IMR-90 (cell line): Measurements from ENCODE around the gene STPG1. TPM values are rescaled to one million over a fixed set of nuclear protein-coding genes. Genes with fewer than 3 reads are reported as not detected.

Experiments used
- ATAC-seq: fragments of 200-7000 bp; cut with Tn5 transposase; 2 replicates; pipeline ENCODE4 v1.9.1; 2020; ENCODE audit warnings: low read depth, mild to moderate bottlenecking, moderate library complexity
- BruUV-seq: library from RNA; stranded (reverse); fragments of 400-500 nt; replicated peaks from 2 replicates; lab custom pipeline; 2021; lab: Mats Ljungman, UMichigan
- CTCF ChIA-PET: fragments of 300-600 bp; formaldehyde crosslinking; extraction: SDS; loops from one replicate; lab custom pipeline; 2021; ENCODE audit warnings: antibody characterized with exemption; lab: Yijun Ruan, JAX
- POLR2A ChIA-PET: fragments of 300-600 bp; sonication (Branson Sonifier 250); formaldehyde crosslinking; loops from one replicate; lab custom pipeline; 2022; ENCODE audit warnings: antibody characterized with exemption; ENCODE audit not compliant: unreplicated experiment; lab: Charles Lee
- DNase-seq: peaks from one replicate; pipeline ENCODE4 v3.0.0; 2013
- H2AFZ ChIP-seq: replicated peaks from 2 replicates; pipeline ENCODE3; 2013; ENCODE audit warnings: low read length, mild to moderate bottlenecking; ENCODE audit not compliant: poor library complexity
- H2AK5ac ChIP-seq: 2 replicates; pipeline ENCODE4 v1.6.1; 2013; ENCODE audit warnings: low read depth, low read length, inconsistent platforms
- H2AK9ac ChIP-seq: replicated peaks from 2 replicates; pipeline ENCODE3; 2013; ENCODE audit warnings: mild to moderate bottlenecking, low read depth, low read length, moderate library complexity; ENCODE audit not compliant: poor library complexity
- H2BK120ac ChIP-seq: 2 replicates; pipeline ENCODE4 v1.6.1; 2013; ENCODE audit warnings: low read depth, low read length, inconsistent platforms
- H2BK15ac ChIP-seq: 3 replicates; pipeline ENCODE4 v1.6.1; 2013; ENCODE audit warnings: low read depth, low read length, inconsistent platforms
- H2BK20ac ChIP-seq: 2 replicates; pipeline ENCODE4 v1.6.1; 2013; ENCODE audit warnings: low read depth, mild to moderate bottlenecking, inconsistent platforms, low read length, moderate library complexity
- H2BK5ac ChIP-seq: 2 replicates; pipeline ENCODE4 v1.6.1; 2013; ENCODE audit warnings: mild to moderate bottlenecking, low read depth, low read length, inconsistent platforms; ENCODE audit not compliant: poor library complexity, severe bottlenecking
- H3K14ac ChIP-seq: replicated peaks from 2 replicates; pipeline ENCODE4 v1.6.1; 2013; ENCODE audit warnings: low read depth, low read length, inconsistent platforms
- H3K18ac ChIP-seq: 2 replicates; pipeline ENCODE4 v1.6.1; 2013; ENCODE audit warnings: low read depth, low read length, control low read depth
- H3K23ac ChIP-seq: 2 replicates; pipeline ENCODE4 v1.6.1; 2013; ENCODE audit warnings: low read depth, low read length, inconsistent platforms
- H3K27ac ChIP-seq: 2 replicates; pipeline ENCODE4 v1.5.1; 2013; ENCODE audit warnings: mild to moderate bottlenecking, control low read depth, low read length; ENCODE audit not compliant: insufficient read depth
- H3K27me3 ChIP-seq: 2 replicates; pipeline ENCODE4 v1.6.1; 2013; ENCODE audit warnings: low read length; ENCODE audit not compliant: control insufficient read depth, insufficient read depth
- H3K36me3 ChIP-seq: 2 replicates; pipeline ENCODE4 v1.6.1; 2013; ENCODE audit warnings: low read length, mixed read lengths; ENCODE audit not compliant: control insufficient read depth, insufficient read depth
- H3K4ac ChIP-seq: 2 replicates; pipeline ENCODE4 v1.6.1; 2013; ENCODE audit warnings: low read depth, low read length, inconsistent platforms
- H3K4me1 ChIP-seq: 2 replicates; pipeline ENCODE4 v1.6.1; 2013; ENCODE audit warnings: low read length, mixed read lengths; ENCODE audit not compliant: control insufficient read depth, insufficient read depth
- H3K4me2 ChIP-seq: 2 replicates; pipeline ENCODE4 v1.6.1; 2013; ENCODE audit warnings: low read depth, mild to moderate bottlenecking, control low read depth, low read length, moderate library complexity
- H3K4me3 ChIP-seq: 2 replicates; pipeline ENCODE4 v1.5.1; 2013; ENCODE audit warnings: low read depth, mild to moderate bottlenecking, control low read depth, low read length, moderate library complexity; ENCODE audit not compliant: insufficient read depth
- H3K56ac ChIP-seq: 2 replicates; pipeline ENCODE4 v1.6.1; 2013; ENCODE audit warnings: low read length, inconsistent platforms; ENCODE audit not compliant: insufficient read depth; ENCODE audit errors: extremely low read depth
- H3K79me1 ChIP-seq, 2 experiments: 2 replicates each; pipeline ENCODE4 v1.6.1; 2013; ENCODE audit warnings: low read length in 2 of 2, inconsistent platforms in 1 of 2, low read depth in 1 of 2
- H3K9ac ChIP-seq: 2 replicates; pipeline ENCODE4 v1.6.1; 2013; ENCODE audit warnings: low read depth, low read length, control low read depth
- H3K9me1 ChIP-seq: 2 replicates; pipeline ENCODE4 v1.6.1; 2013; ENCODE audit warnings: low read length, inconsistent platforms; ENCODE audit not compliant: insufficient read depth
- H3K9me3 ChIP-seq: 2 replicates; pipeline ENCODE4 v1.6.1; 2013; ENCODE audit warnings: low read length; ENCODE audit not compliant: control insufficient read depth, insufficient read depth
- H4K20me1 ChIP-seq: 2 replicates; pipeline ENCODE4 v1.6.1; 2013; ENCODE audit warnings: low read length, inconsistent platforms; ENCODE audit not compliant: insufficient read depth
- H4K5ac ChIP-seq: 2 replicates; pipeline ENCODE4 v1.6.1; 2013; ENCODE audit warnings: mild to moderate bottlenecking, low read depth, low read length, control low read depth
- H4K8ac ChIP-seq, 2 experiments: 2 replicates each; pipeline ENCODE4 v1.6.1; 2013; ENCODE audit warnings: low read depth in 2 of 2, low read length in 2 of 2, control low read depth in 1 of 2, inconsistent platforms in 1 of 2
- H4K91ac ChIP-seq: 2 replicates; pipeline ENCODE4 v1.6.1; 2013; ENCODE audit warnings: low read depth, low read length, inconsistent platforms; ENCODE audit not compliant: insufficient read depth
- BHLHE40 ChIP-seq: fragments of 150-350 bp; IDR thresholded peaks from 2 replicates; pipeline ENCODE4 v1.6.1; 2016; ENCODE audit warnings: mild to moderate bottlenecking, low read depth, low read length
- CEBPB ChIP-seq: IDR thresholded peaks from 2 replicates; pipeline ENCODE4 v1.6.1; 2012; ENCODE audit warnings: low read depth, low read length, improper control_type of control experiment
- CHD1 ChIP-seq: IDR thresholded peaks from 2 replicates; pipeline ENCODE4 v1.6.1; 2012; ENCODE audit warnings: low read depth, low read length, improper control_type of control experiment
- FOS ChIP-seq: fragments of 150-350 bp; IDR thresholded peaks from 2 replicates; pipeline ENCODE4 v1.6.1; 2016; ENCODE audit warnings: low read depth, low read length
- MAFK ChIP-seq: IDR thresholded peaks from 2 replicates; pipeline ENCODE4 v1.6.1; 2012; ENCODE audit warnings: low read depth, low read length, improper control_type of control experiment
- MAZ ChIP-seq: IDR thresholded peaks from 2 replicates; pipeline ENCODE4 v1.6.1; 2012; ENCODE audit warnings: low read depth, mild to moderate bottlenecking, low read length, improper control_type of control experiment, moderate library complexity, borderline replicate concordance
- MXI1 ChIP-seq: IDR thresholded peaks from 2 replicates; pipeline ENCODE4 v1.6.1; 2012; ENCODE audit warnings: low read depth, mild to moderate bottlenecking, low read length, moderate library complexity, borderline replicate concordance
- NFE2L2 ChIP-seq: fragments of 150-350 bp; IDR thresholded peaks from 2 replicates; pipeline ENCODE4 v1.6.1; 2016; ENCODE audit warnings: low read depth, mild to moderate bottlenecking, low read length
- POLR2A ChIP-seq: IDR thresholded peaks from 2 replicates; pipeline ENCODE4 v1.6.1; 2012; ENCODE audit warnings: mild to moderate bottlenecking, low read depth, low read length
- RAD21 ChIP-seq: IDR thresholded peaks from 2 replicates; pipeline ENCODE4 v1.6.1; 2012; ENCODE audit warnings: low read length, improper control_type of control experiment
- RCOR1 ChIP-seq: IDR thresholded peaks from 2 replicates; pipeline ENCODE4 v1.6.1; 2012; ENCODE audit warnings: mild to moderate bottlenecking, low read length, improper control_type of control experiment; ENCODE audit not compliant: insufficient replicate concordance
- RFX5 ChIP-seq: IDR thresholded peaks from 2 replicates; pipeline ENCODE4 v1.8.0; 2012; ENCODE audit warnings: low read depth, mild to moderate bottlenecking, low read length, moderate library complexity
- SMC3 ChIP-seq: fragments of 150-350 bp; IDR thresholded peaks from 2 replicates; pipeline ENCODE4 v1.6.1; 2016; ENCODE audit warnings: low read depth, mild to moderate bottlenecking, antibody characterized with exemption, low read length, moderate library complexity
- WGBS, 2 experiments: methylation state at CpG; one replicate each; pipeline versions ENCODE4 v1.1.5 to v1.1.7; 2013; ENCODE audit warnings: missing lambda C conversion rate in 2 of 2; ENCODE audit not compliant: insufficient read length in 1 of 2; ENCODE audit errors: extremely low coverage in 2 of 2; 5-methylcytosine and 5-hydroxymethylcytosine counted together
- dilution Hi-C: fragments of 300-500 bp; cut with HindIII; formaldehyde crosslinking; loops from one replicate; pipeline ENCODE4 v1.14.3; 2018; ENCODE audit warnings: low sequenced_read_pairs; ENCODE audit not compliant: unreplicated experiment
- in situ Hi-C: fragments of 300-500 bp; cut with MboI; formaldehyde crosslinking; loops from 3 replicates; pipeline ENCODE4 v1.14.3; 2019; ENCODE audit warnings: low sequenced_read_pairs, inconsistent platforms, mixed read lengths
- intact Hi-C: fragments of 100-400 bp; cut with micrococcal nuclease; formaldehyde crosslinking; loops from 2 replicates; pipeline ENCODE4 v1.10.0; 2022
- polyA plus RNA-seq, 3 experiments: library from polyadenylated mRNA; depleted of rRNA; stranded (reverse); fragments of >200 nt; gene quantifications; 2 replicates each; pipeline ENCODE4 v1.2.3, GENCODE V29; 2012; ENCODE audit warnings: low replicate concordance in 1 of 3
- total RNA-seq: library from RNA; depleted of rRNA; stranded (reverse); fragments of >200 nt; gene quantifications from 2 replicates; pipeline ENCODE4 v1.2.3, GENCODE V29; 2012
- TF ChIP-seq, protein P1 (sequence below): conservative IDR thresholded peaks from 2 replicates; pipeline ENCODE4 v1.5.1; 2012; ENCODE audit warnings: mild to moderate bottlenecking, low read depth, low read length, improper control_type of control experiment
- TF ChIP-seq, protein P2 (sequence below): fragments of 150-350 bp; IDR thresholded peaks from 2 replicates; pipeline ENCODE4 v1.6.1; 2017; ENCODE audit warnings: mild to moderate bottlenecking, antibody characterized with exemption, low read length, low read depth
- TF ChIP-seq, protein P3 (sequence below): fragments of 150-350 bp; IDR thresholded peaks from 2 replicates; pipeline ENCODE4 v1.6.1; 2016; ENCODE audit warnings: low read depth, mild to moderate bottlenecking, low read length, moderate library complexity, borderline replicate concordance

STPG1 gene
- total and polyA plus RNA-seq, 2 of the 4 experiments (the other 2 are of a cell fraction): 3.0 to 6.5 TPM

DNA sequence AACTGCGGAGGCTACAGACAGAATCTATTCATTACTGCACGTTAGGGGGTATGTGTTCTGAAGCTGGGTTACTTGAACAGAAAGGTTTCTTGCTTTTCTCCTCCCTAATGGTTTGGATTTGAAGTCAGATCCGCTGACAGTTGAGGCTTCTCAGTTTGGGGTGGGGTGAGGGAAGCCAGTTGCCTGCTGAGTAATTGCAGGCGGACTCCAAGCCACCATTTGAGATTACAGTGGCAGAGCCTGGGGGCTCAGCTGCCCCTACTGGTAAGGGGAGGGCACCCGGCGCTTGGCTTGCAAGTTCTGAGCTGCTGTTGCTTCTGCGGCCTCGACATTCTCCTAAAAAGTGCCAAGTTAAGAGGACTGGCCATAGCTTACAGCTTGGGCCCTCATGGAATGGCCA lies 92.5 kb downstream of the STPG1 start:
- Histone ChIP-seq H3K4ac (peak overlapping the region; percentile 6; the same call in 1 of the 2 replicates), H3K9me3 (no peaks in the 10 kb centered on the region), H3K23ac (no peak overlapping the region), H3K4me1 (peaks cover 10% of the 10 kb centered on the region), H3K14ac (no peak overlapping the region; the same call in 1 of the 2 replicates), H3K4me2 (no peak overlapping the region), H3K18ac (no peak overlapping the region), H4K20me1 (no peaks in the 10 kb centered on the region), H4K91ac (no peak overlapping the region), H2AFZ (peak overlapping the region; percentile 35), H2BK20ac (no peak overlapping the region), H4K8ac (no peak overlapping the region), H2AK5ac (peak overlapping the region; percentile 27), H2BK120ac (peak overlapping the region; percentile 21; the same call in 1 of the 2 replicates), H3K4me3 (no peak overlapping the region), H3K79me1 (no peaks in the 10 kb centered on the region), H3K27me3 (peaks cover 76% of the 10 kb centered on the region), H2BK5ac (no peak overlapping the region), H3K9ac (no peak overlapping the region), H3K36me3 (no peaks in the 10 kb centered on the region), H3K9me1 (no peaks in the 10 kb centered on the region; the same call in 1 of the 2 replicates), H4K5ac (no peak overlapping the region), H3K56ac (no peak overlapping the region), H3K27ac (no peak overlapping the region), H2AK9ac (no peak overlapping the region), H2BK15ac (no peak overlapping the region)
- ChIA-PET POLR2A (no interaction called here), CTCF (no interaction called here)
- DNase-seq (no peak), ATAC-seq (no peak)
- in situ Hi-C loops: no loop called here
- no peak for TF ChIP-seq FOS
- TF ChIP-seq BHLHE40: no peak
- no peak for TF ChIP-seq CEBPB
- TF ChIP-seq RCOR1: no peak
- TF ChIP-seq RFX5: no peak
- TF ChIP-seq, protein P1, sequence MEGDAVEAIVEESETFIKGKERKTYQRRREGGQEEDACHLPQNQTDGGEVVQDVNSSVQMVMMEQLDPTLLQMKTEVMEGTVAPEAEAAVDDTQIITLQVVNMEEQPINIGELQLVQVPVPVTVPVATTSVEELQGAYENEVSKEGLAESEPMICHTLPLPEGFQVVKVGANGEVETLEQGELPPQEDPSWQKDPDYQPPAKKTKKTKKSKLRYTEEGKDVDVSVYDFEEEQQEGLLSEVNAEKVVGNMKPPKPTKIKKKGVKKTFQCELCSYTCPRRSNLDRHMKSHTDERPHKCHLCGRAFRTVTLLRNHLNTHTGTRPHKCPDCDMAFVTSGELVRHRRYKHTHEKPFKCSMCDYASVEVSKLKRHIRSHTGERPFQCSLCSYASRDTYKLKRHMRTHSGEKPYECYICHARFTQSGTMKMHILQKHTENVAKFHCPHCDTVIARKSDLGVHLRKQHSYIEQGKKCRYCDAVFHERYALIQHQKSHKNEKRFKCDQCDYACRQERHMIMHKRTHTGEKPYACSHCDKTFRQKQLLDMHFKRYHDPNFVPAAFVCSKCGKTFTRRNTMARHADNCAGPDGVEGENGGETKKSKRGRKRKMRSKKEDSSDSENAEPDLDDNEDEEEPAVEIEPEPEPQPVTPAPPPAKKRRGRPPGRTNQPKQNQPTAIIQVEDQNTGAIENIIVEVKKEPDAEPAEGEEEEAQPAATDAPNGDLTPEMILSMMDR: no peak
- TF ChIP-seq NFE2L2: no peak
- no peak for TF ChIP-seq MAFK
- no peak for TF ChIP-seq CHD1
- TF ChIP-seq, protein P2, sequence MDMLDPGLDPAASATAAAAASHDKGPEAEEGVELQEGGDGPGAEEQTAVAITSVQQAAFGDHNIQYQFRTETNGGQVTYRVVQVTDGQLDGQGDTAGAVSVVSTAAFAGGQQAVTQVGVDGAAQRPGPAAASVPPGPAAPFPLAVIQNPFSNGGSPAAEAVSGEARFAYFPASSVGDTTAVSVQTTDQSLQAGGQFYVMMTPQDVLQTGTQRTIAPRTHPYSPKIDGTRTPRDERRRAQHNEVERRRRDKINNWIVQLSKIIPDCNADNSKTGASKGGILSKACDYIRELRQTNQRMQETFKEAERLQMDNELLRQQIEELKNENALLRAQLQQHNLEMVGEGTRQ: no peak
- TF ChIP-seq SMC3: no peak
- no peak for TF ChIP-seq MXI1
- no peak for TF ChIP-seq MAZ
- no peak for TF ChIP-seq RAD21
- TF ChIP-seq, protein P3, sequence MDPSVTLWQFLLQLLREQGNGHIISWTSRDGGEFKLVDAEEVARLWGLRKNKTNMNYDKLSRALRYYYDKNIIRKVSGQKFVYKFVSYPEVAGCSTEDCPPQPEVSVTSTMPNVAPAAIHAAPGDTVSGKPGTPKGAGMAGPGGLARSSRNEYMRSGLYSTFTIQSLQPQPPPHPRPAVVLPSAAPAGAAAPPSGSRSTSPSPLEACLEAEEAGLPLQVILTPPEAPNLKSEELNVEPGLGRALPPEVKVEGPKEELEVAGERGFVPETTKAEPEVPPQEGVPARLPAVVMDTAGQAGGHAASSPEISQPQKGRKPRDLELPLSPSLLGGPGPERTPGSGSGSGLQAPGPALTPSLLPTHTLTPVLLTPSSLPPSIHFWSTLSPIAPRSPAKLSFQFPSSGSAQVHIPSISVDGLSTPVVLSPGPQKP: no peak
- TF ChIP-seq POLR2A: no peak
- intact Hi-C loops: no loop called here
- no TSS peak for BruUV-seq
- 100% methylated on average over 1 of the region's 8 CpGs; no CpG with 5 or more reads in 1 of the 2 experiments for WGBS, 2 experiments
- dilution Hi-C loops: no loop called here
